OCI-LY7 (cell line): ENCODE data around the gene C1orf21. TPM values are rescaled to one million over a fixed set of nuclear protein-coding genes. Genes with fewer than 3 reads are reported as not detected.

Experiments
- BruUV-seq: library from RNA; stranded (reverse); fragments of 400-500 nt; replicated peaks from 2 replicates; lab custom pipeline; 2021; lab: Mats Ljungman, UMichigan
- CTCF ChIA-PET: fragments of 300-600 bp; sonication (Branson Sonifier 250); formaldehyde crosslinking; loops from one replicate; lab custom pipeline; 2022; ENCODE audit warnings: antibody characterized with exemption; ENCODE audit not compliant: unreplicated experiment; lab: Charles Lee
- POLR2A ChIA-PET: fragments of 300-600 bp; sonication (Branson Sonifier 250); formaldehyde crosslinking; loops from one replicate; lab custom pipeline; 2022; ENCODE audit warnings: antibody characterized with exemption; lab: Charles Lee
- DNase-seq: peaks from one replicate; pipeline ENCODE4 v3.0.0-alpha.2; 2015; ENCODE audit warnings: low spot score
- H2AFZ ChIP-seq: fragments of 200-600 bp; sonication (generic), shearing (Covaris generic); 2 replicates; pipeline ENCODE4 v1.6.1; 2014; ENCODE audit warnings: mild to moderate bottlenecking, antibody characterized with exemption, low read length, moderate library complexity
- H3K27ac ChIP-seq: fragments of 200-600 bp; sonication (generic); 2 replicates; pipeline ENCODE4 v1.5.1; 2014; ENCODE audit warnings: mixed run types, low read depth, mild to moderate bottlenecking, moderate library complexity, low read length, inconsistent platforms; ENCODE audit not compliant: poor library complexity, severe bottlenecking
- H3K36me3 ChIP-seq: fragments of 200-600 bp; sonication (generic); 2 replicates; pipeline ENCODE4 v1.6.1; 2014; ENCODE audit warnings: mild to moderate bottlenecking, antibody characterized with exemption, low read length, moderate library complexity, mixed read lengths; ENCODE audit not compliant: insufficient read depth
- H3K4me1 ChIP-seq: fragments of 200-600 bp; sonication (generic); 2 replicates; pipeline ENCODE4 v1.5.1; 2014; ENCODE audit warnings: mild to moderate bottlenecking, low read length; ENCODE audit not compliant: insufficient read depth, poor library complexity, severe bottlenecking
- H3K4me2 ChIP-seq: fragments of 200-600 bp; sonication (generic); 2 replicates; pipeline ENCODE4 v1.6.1; 2014; ENCODE audit warnings: mild to moderate bottlenecking, low read length
- H3K4me3 ChIP-seq: fragments of 200-600 bp; sonication (generic); 2 replicates; pipeline ENCODE4 v1.5.1; 2014; ENCODE audit warnings: mild to moderate bottlenecking, low read depth, low read length; ENCODE audit not compliant: poor library complexity, severe bottlenecking
- H3K79me2 ChIP-seq: fragments of 200-600 bp; sonication (generic); 2 replicates; pipeline ENCODE4 v1.6.1; 2016; ENCODE audit warnings: low read depth, mild to moderate bottlenecking, low read length, moderate library complexity, mixed read lengths; ENCODE audit not compliant: insufficient read depth
- H3K9me2 ChIP-seq: fragments of 200-600 bp; sonication (generic); 2 replicates; pipeline ENCODE4 v1.6.1; 2016; ENCODE audit warnings: mild to moderate bottlenecking, low read length, mixed read lengths; ENCODE audit not compliant: insufficient read depth
- H3K9me3 ChIP-seq: fragments of 200-600 bp; sonication (generic); 2 replicates; pipeline ENCODE4 v1.6.1; 2014; ENCODE audit warnings: mild to moderate bottlenecking, mixed run types, low read length, mixed read lengths
- H4K20me1 ChIP-seq: fragments of 200-600 bp; sonication (generic); 2 replicates; pipeline ENCODE4 v1.6.1; 2014; ENCODE audit warnings: mild to moderate bottlenecking, antibody characterized with exemption, low read length, moderate library complexity, mixed read lengths; ENCODE audit not compliant: insufficient read depth
- CTCF ChIP-seq: fragments of 200-600 bp; sonication (generic); conservative IDR thresholded peaks from 2 replicates; pipeline ENCODE4 v1.5.1; 2014; ENCODE audit warnings: mild to moderate bottlenecking, antibody characterized with exemption, low read length, moderate library complexity, mixed read lengths
- EZH2phosphoT487 ChIP-seq: fragments of 200-600 bp; sonication (generic); IDR thresholded peaks from 2 replicates; pipeline ENCODE4 v1.6.1; 2018; ENCODE audit warnings: low read depth, borderline replicate concordance, mild to moderate bottlenecking, mixed run types, antibody characterized with exemption, low read length, moderate library complexity, mixed read lengths
- intact Hi-C: fragments of 100-400 bp; cut with micrococcal nuclease; formaldehyde crosslinking; loops from one replicate; pipeline ENCODE4 v1.10.0; 2022; ENCODE audit not compliant: unreplicated experiment
- total RNA-seq, 2 experiments: library from RNA; depleted of rRNA in 1 of 2; stranded (reverse); fragments of >200 nt in 1 of 2; shearing (Covaris generic) in 1 of 2; gene quantifications; 2 replicates each; pipeline ENCODE4 v1.2.3, GENCODE V29; 2014 to 2022

The C1orf21 gene
- total RNA-seq, 2 experiments from 2014 or later, result not detected

- Histone ChIP-seq H3K4me2 (no peak overlapping the region), H3K9me2 (no peaks in the 10 kb centered on the region), H3K4me3 (no peak overlapping the region), H4K20me1 (no peaks in the 10 kb centered on the region), H3K36me3 (no peaks in the 10 kb centered on the region), H3K27ac (no peak overlapping the region), H3K9me3 (no peaks in the 10 kb centered on the region), H2AFZ (no peak overlapping the region), H3K4me1 (no peaks in the 10 kb centered on the region), H3K79me2 (no peaks in the 10 kb centered on the region)
- DNase-seq, result no peak
- CTCF ChIA-PET, result no interaction called here
- no peak for TF ChIP-seq CTCF
- no peak for TF ChIP-seq EZH2phosphoT487
- BruUV-seq, result no TSS peak
- POLR2A ChIA-PET, result no interaction called here
- intact Hi-C loops, result no loop called here
Observed at GRCh38 chr1:184424945-184425344, 38.1 kb downstream of the C1orf21 start.

- Histone ChIP-seq H3K4me3 (no peak overlapping the region), H3K27ac (no peak overlapping the region), H3K36me3 (no peaks in the 10 kb centered on the region), H3K9me2 (no peaks in the 10 kb centered on the region), H3K79me2 (no peaks in the 10 kb centered on the region), H3K4me1 (no peaks in the 10 kb centered on the region), H3K9me3 (no peaks in the 10 kb centered on the region), H2AFZ (no peak overlapping the region), H4K20me1 (no peaks in the 10 kb centered on the region), H3K4me2 (no peak overlapping the region)
- no TSS peak for BruUV-seq
- ChIA-PET POLR2A (no interaction called here), CTCF (no interaction called here)
- DNase-seq, result no peak
- TF ChIP-seq EZH2phosphoT487 (no peak), CTCF (no peak)
- intact Hi-C loops, result no loop called here
Observed at GRCh38 chr1:184425449-184426277, 38.8 kb downstream of the C1orf21 start.

GRCh38 chr1:184426278-184426674 is 39.4 kb downstream of the C1orf21 start:
- Histone ChIP-seq H3K79me2 (no peaks in the 10 kb centered on the region), H3K27ac (no peak overlapping the region), H3K4me1 (no peaks in the 10 kb centered on the region), H4K20me1 (no peaks in the 10 kb centered on the region), H3K9me3 (no peaks in the 10 kb centered on the region), H2AFZ (no peak overlapping the region), H3K36me3 (no peaks in the 10 kb centered on the region), H3K9me2 (no peaks in the 10 kb centered on the region), H3K4me3 (no peak overlapping the region), H3K4me2 (no peak overlapping the region)
- DNase-seq, result no peak
- ChIA-PET CTCF (no interaction called here), POLR2A (no interaction called here)
- intact Hi-C loops, result no loop called here
- no TSS peak for BruUV-seq
- TF ChIP-seq EZH2phosphoT487 (no peak), CTCF (no peak)
